Activated CD8-positive, alpha-beta memory T cell treated with anti-CD3 and anti-CD28 coated beads, Interleukin-2, amount 50 U/mL, for 48 hours (primary cell): Measurements from ENCODE around the gene MT1H.
"Not testable (repeated sequence)": the region's sequence is repeated elsewhere in the genome, so short reads cannot be mapped to it uniquely, and the experiment has no call there.

Experiments used
- DNase-seq: peaks from one replicate; pipeline ENCODE4 v3.0.0-alpha.2; 2020

MT1H gene

GRCh38 chr16:56669005-56669839 lies at the start of gene MT1H:
TSS of gene MT1H (plus strand) at chr16:56669814. CDS start at chr16:56669885, 71 bp downstream.
- peak; percentile 63 for DNase-seq

GRCh38 chr16:56620339-56620897 lies 49.2 kb upstream of the MT1H start:
- DNase-seq = no peak

- not testable (repeated sequence) for DNase-seq
These were observed 47.8 kb upstream of the MT1H start for GRCh38 chr16:56621665-56622445.

- DNase-seq = not testable (repeated sequence)
These were observed 46.4 kb upstream of the MT1H start for GRCh38 chr16:56623184-56623583.

GRCh38 chr16:56623637-56624036 lies 46.0 kb upstream of the MT1H start:
- DNase-seq = no peak

GRCh38 chr16:56625140-56625942 lies 44.3 kb upstream of the MT1H start, which contains the start of gene MT1E:
TSS of gene MT1E (plus strand) at chr16:56625781. CDS start at chr16:56625852, 71 bp downstream.
- peak; percentile 88 for DNase-seq

GRCh38 chr16:56625943-56626654 lies 43.5 kb upstream of the MT1H start:
- no peak for DNase-seq

GRCh38 chr16:56626685-56627084 lies 42.9 kb upstream of the MT1H start:
- DNase-seq = no peak

- no peak for DNase-seq
These were observed 40.9 kb upstream of the MT1H start for GRCh38 chr16:56628486-56629350.

GRCh38 chr16:56629531-56629930 lies 40.1 kb upstream of the MT1H start:
- DNase-seq = no peak

- DNase-seq = no peak
These were observed 39.5 kb upstream of the MT1H start for GRCh38 chr16:56630134-56630533.

- no peak for DNase-seq
These were observed 38.4 kb upstream of the MT1H start for GRCh38 chr16:56631197-56631596.

- DNase-seq = no peak
These were observed 37.8 kb upstream of the MT1H start for GRCh38 chr16:56631832-56632155.

GRCh38 chr16:56632156-56632847 lies 37.3 kb upstream of the MT1H start, which contains the start of gene MT1M:
TSS of gene MT1M (plus strand) at chr16:56632659. CDS start at chr16:56632732, 73 bp downstream.
- DNase-seq = no peak

GRCh38 chr16:56632848-56633365 lies 36.7 kb upstream of the MT1H start:
- no peak for DNase-seq

- DNase-seq = no peak
These were observed 36.1 kb upstream of the MT1H start for GRCh38 chr16:56633535-56633934.

- DNase-seq = no peak
These were observed 34.7 kb upstream of the MT1H start for GRCh38 chr16:56634715-56635440.

- DNase-seq = no peak
These were observed 34.1 kb upstream of the MT1H start for GRCh38 chr16:56635441-56635967.
